ENCODE results near the gene TPM2.

TPM2 gene

GRCh38 chr9:35679091-35679490 lies 10.6 kb downstream of the TPM2 start:
- no peak for DNase-seq (ENCODE audit: low spot score)

- peak; percentile 57 for DNase-seq (ENCODE audit: low spot score)
Measured at GRCh38 chr9:35675732-35676392, 13.9 kb downstream of the TPM2 start.

- no peak for DNase-seq (ENCODE audit: low spot score)
Measured at GRCh38 chr9:35675204-35675603, 14.5 kb downstream of the TPM2 start.

GRCh38 chr9:35674025-35674361 lies 15.7 kb downstream of the TPM2 start:
- DNase-seq (ENCODE audit: low spot score) = no peak

- DNase-seq (ENCODE audit: low spot score) = no peak
Measured at GRCh38 chr9:35673132-35674024, 16.3 kb downstream of the TPM2 start, which contains the start of gene CA9. Gene CA9, plus strand, starts transcription at chr9:35673928. Its CDS starts 32 bp downstream, at chr9:35673960.

GRCh38 chr9:35669331-35670145 lies 20.2 kb downstream of the TPM2 start:
- no peak for DNase-seq (ENCODE audit: low spot score)

GRCh38 chr9:35667939-35668338 lies 21.8 kb downstream of the TPM2 start:
- DNase-seq (ENCODE audit: low spot score) = no peak

GRCh38 chr9:35666549-35666948 lies 23.2 kb downstream of the TPM2 start:
- no peak for DNase-seq (ENCODE audit: low spot score)

- DNase-seq (ENCODE audit: low spot score) = peak; percentile 30
Measured at GRCh38 chr9:35666045-35666444, 23.7 kb downstream of the TPM2 start.

- no peak for DNase-seq (ENCODE audit: low spot score)
Measured at GRCh38 chr9:35665471-35665818, 24.3 kb downstream of the TPM2 start.

- peak; percentile 97 for DNase-seq (ENCODE audit: low spot score)
Measured at GRCh38 chr9:35664531-35665470, 24.9 kb downstream of the TPM2 start, which contains the start of gene ARHGEF39. Gene ARHGEF39, minus strand, starts transcription at chr9:35665195. Its CDS starts 26 bp downstream, at chr9:35665169.

- no peak for DNase-seq (ENCODE audit: low spot score)
Measured at GRCh38 chr9:35662437-35662836, 27.3 kb downstream of the TPM2 start.

GRCh38 chr9:35661756-35662350 lies 27.9 kb downstream of the TPM2 start:
- no peak for DNase-seq (ENCODE audit: low spot score)

GRCh38 chr9:35660966-35661415 lies 28.7 kb downstream of the TPM2 start:
- peak; percentile 38 for DNase-seq (ENCODE audit: low spot score)

- peak; percentile 38 for DNase-seq (ENCODE audit: low spot score)
Measured at GRCh38 chr9:35659340-35659739, 30.4 kb downstream of the TPM2 start.

- peak; percentile 51 for DNase-seq (ENCODE audit: low spot score)
Measured at GRCh38 chr9:35658968-35659220, 30.8 kb downstream of the TPM2 start.

GRCh38 chr9:35658137-35658967 lies 31.4 kb downstream of the TPM2 start, which contains the start of gene CCDC107:
Gene CCDC107, plus strand, starts transcription at chr9:35658292. Its CDS starts 88 bp downstream, at chr9:35658380.
- DNase-seq (ENCODE audit: low spot score) = peak; percentile 98

- DNase-seq (ENCODE audit: low spot score) = peak; percentile 93
Measured at GRCh38 chr9:35657546-35658136, 32.1 kb downstream of the TPM2 start, which contains the start of gene RMRP. Gene RMRP, minus strand, starts transcription at chr9:35658019.

GRCh38 chr9:35656831-35657545 lies 32.7 kb downstream of the TPM2 start:
- peak; percentile 36 for DNase-seq (ENCODE audit: low spot score)
